GM19035 (cell line): Measurements from ENCODE around the gene DEXI.
"Not testable (repeated sequence)": the region's sequence is repeated elsewhere in the genome, so short reads cannot be mapped to it uniquely, and the experiment has no call there.

Source experiments
- ATAC-seq: cut with Tn5 transposase; IDR thresholded peaks from one replicate; pipeline ENCODE4 v1.9.1; 2021; ENCODE audit not compliant: unreplicated experiment

Gene DEXI

DNA sequence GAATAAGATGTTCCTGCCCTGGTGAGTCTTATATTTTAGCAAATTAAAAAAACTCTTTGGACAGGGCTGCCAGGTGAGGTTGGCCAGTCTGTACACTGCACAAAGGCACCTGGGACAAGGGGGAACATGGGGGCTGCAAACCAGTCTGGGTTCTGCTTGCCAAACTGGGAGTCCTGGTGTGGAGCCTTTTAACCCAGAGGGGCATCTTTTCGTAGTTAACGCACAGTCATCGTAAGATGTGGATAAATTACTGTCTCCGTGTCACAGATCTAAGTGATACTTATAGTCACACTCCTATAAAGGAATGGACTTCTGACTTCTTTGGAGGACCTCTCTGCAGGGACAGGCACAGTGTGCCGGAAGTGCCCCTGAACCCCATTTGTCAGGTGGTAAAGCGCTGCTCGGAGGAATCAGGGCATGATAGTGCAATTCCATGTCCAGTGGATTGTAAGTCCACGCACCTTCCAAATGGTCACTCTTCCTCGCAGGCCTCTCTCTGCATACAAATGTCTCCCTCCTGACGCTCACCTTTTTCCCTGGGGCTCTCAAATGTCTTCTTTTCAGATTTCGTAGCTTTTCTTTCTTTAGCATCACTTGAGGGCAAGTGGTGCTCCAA, 14.7 kb downstream of the DEXI start:
- no peak for ATAC-seq

DNA sequence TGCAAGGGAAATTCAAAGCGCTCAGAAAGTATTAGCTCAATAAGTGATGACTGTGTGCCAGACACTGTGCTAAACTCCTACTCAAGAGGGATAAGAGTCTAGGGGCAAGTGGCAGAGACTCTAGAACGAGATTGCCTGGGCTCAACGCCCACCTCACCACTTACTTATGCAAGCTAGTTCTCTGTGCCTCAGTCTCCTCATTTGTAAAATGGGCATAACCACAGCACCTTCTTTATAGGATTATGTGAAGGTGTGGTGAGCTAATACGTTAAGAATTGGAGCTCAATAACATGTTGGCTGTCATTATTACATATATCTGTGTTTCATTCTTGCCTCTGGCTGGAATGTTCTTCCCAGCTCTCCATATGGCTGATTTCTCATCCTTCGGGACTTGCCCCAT, 15.4 kb downstream of the DEXI start:
- no peak for ATAC-seq

DNA sequence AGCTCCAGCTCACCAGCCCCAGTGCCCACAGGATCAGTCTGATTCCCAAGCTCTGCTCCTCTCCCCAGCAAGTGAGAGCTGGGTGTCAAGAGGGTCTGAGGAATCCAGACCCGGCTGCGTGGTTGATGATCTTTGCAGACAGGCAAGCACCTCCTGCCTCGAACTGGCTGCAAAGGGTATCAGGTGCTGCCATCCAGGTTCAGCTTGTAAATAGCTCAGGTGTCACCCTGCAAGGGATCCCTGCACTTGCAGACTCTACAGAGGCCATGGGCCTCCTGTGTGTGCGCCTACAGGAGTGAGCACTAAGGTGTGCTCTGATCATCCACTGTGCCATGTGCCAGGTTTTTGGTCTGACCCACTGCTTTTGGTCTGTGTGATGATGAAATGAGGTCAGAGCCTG, 16.2 kb downstream of the DEXI start:
- no peak for ATAC-seq

DNA sequence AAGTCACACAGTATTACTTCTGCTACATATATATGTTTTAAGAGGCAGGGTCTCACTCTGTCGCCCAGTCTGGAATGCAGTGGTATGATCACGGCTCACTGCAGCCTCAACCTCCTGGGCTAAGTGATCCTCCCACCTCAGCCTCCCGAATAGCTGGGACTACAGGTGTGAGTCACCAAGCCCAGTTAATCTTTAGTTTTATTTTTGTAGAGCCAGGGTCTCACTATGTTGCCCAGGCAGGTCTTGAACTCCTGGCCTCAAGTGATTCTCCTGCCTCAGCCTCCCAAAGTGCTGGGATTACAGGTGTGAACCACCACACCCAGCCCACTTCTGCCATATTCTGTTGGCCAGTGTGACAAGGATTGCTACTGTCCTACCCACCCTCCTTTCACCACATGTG, 17.0 kb downstream of the DEXI start:
- ATAC-seq = not testable (repeated sequence)

DNA sequence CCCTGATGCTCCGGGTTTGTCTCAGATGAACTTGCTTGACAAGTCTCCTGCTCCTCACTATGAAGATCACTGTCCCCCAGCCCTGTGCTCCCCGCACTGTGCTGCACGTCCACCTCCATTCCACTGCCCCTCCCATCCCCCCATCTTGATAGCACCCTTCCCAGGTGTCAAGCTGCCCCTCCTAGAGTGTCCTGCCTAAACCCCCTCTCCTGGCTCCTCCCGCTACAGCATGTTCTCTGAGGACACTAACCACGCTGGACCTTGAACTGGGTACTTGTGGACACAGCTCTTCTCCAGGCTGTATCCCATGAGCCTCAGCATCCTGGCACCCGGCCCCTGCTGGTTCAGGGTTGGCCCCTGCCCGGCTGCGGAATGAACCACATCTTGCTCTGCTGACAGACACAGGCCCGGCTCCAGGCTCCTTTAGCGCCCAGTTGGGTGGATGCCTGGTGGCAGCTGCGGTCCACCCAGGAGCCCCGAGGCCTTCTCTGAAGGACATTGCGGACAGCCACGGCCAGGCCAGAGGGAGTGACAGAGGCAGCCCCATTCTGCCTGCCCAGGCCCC, 18.5 kb downstream of the DEXI start:
- no peak for ATAC-seq

DNA sequence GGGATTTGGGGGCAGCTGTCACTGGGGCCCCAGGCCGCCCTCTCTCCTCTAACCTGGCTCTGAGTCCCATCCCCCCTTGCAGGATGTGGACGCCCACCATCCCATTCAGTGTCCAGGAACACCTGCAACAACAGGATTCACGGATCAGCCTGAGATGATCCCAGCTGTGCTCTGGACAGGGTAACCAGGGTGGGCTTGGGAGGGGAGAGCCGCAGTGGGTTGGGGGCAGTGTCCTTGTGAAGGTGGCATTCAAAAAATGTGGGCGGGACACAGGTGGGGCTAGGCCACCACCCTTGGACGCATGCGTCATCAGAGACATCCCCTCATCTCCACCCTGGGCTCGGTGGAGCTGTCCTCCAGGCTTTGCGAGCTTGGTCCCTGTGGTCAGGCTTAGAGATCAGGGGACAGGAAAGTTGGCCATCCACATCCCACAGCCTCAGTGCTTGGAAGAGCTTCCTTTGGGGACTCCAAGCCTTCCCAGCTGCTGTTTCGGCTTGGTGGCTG, 19.1 kb downstream of the DEXI start:
- no peak for ATAC-seq

DNA sequence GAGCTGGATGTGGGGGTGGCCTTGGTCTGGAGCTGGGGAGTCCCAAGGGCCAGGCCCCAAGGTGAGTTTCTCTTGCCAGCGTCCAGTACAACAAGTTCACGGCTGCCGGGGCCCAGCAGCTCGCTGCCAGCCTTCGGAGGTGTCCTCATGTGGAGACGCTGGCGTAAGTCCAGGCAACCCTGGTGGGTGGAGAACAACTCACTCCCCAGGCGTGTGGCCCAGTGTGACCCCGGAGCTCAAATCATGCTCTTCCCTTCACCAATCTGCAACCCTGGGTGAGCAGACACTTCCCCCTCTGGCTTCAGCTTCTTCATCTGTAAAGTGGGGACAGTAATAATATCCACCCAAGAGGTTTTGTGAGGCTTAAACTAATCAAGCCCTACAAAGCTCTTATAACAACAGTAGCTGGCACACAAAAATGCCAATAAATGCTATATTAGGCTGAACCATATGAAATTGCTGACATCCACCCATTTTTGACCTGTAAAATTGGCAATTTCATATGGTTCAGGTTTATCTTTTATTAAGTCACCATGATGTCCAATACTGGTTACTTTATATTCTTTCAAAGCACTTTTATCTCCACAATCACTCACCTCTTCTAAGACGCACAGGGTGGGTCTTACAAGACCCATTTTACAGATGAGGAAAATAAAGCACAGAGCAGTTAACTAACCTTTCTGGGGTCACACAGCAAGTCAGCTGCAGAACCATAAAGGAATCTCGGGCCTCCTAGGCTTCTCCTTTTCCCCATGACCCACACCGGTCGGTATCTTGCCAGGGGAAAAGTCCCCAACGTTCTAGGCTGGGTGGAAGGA, 19.7 kb downstream of the DEXI start:
- no peak for ATAC-seq

DNA sequence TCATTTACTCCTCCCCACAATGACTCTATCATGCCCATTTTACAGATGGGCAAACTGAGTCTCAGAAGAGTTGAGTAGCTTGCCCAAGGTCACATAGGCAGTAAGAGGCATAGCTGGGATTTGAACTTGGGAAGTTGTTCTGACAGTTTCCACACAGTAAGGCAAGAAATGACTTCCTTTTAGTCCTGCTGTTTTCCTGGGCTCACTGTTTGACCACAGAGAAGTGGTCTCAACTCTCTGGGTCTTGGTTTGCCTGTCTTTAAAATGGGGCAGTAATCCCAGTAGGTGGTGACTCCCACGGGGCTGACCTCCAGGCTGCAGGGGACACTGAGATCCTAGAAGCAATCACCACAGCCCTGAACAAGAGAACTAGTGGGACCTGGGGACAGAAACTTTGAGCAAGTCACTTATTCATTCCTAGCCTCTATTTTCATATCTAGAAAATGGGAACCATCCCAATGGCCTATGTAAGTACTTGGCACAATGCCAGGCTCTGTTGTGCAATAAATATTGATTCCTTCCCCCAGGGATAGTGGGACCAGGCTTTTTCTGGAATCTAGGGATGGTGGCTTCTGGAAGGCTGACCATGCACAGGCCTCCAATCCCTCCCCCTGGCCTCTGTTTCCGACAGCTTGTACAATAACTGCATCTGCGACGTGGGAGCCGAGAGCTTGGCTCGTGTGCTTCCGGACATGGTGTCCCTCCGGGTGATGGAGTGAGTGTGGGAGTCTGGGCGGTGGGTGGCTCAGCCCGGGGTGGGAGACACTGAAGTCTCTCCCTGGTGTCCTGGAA, 20.5 kb downstream of the DEXI start:
- ATAC-seq = no peak

DNA sequence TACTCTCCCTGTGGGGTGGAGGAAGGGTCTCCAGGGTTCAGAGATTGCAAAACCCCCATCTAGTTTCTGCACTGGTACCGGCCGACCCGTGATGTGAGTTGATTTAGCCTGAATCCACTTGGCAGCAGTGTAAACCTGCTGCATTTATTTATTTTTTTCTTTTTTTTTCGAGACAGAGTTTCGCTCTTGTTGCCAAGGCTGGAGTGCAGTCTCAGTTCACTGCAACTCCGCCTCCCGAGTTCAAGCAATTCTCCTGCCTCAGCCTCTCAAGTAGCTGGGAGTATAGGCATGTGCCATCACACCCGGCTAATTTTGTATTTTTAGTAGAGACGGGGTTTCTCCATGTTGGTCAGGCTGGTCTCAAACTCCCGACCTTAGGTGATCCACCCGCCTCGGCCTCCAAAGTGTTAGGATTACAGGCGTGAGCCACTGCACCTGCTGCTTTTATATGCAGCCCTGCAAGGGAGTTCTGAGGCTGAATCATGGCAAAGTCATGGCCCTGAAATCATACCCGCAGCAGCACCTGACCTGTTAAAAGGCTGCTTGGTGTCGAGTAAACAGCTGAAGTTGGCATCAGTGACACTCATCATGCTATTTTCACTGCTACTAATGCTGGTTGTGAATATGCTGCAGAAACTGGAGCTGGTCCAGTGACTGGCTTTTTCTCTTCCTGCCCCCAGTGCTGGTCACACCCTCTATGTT, 21.4 kb downstream of the DEXI start:
- ATAC-seq = no peak

DNA sequence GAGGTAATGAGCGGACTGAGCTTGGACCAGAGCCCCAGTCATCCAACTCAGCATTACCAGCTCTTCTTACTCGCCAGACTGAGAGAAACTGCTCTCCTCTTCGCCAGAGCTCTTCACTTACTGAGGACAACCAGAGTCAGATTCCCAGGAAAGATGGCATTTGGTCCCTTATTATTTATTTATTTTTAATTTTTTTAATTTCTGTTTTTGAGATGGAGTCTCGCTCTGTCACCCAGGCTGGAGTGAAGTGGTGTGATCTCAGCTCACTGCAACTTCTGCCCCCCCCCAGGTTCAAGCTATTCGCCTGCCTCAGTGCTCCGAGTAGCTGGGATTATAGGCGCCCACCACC, 23.3 kb downstream of the DEXI start:
- ATAC-seq = no peak

DNA sequence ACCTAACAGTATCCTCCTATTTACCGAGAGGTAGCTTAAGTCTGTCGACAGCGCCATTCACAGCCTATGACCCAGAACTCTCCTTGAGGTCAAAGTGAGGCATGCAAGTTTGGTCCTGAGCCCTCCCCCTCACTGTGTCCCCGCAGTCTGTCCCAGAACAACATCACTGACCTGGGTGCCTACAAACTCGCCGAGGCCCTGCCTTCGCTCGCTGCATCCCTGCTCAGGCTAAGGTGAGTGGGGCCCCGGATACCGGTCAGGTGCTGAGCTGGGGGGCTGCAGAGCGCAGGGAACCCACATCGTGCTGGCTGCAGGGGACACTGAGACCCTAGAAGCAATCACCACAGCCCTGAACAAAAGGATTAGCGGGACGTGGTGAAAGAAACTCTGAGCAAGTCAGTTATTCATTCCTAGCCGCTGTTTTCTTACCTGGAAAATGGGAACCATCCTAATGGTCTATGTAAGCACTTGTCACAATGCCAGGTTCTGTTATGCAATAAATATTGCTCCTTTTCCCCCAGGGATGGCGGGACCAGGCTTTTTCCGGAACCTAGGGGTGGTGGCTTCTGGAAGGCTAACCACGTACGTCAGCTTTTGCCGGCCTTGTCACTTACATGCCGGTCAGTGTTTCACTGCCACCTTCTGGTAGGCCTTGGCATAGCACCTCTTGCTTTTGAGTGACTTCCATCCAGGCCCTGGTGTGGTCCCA, 23.8 kb downstream of the DEXI start:
- ATAC-seq = no peak

DNA sequence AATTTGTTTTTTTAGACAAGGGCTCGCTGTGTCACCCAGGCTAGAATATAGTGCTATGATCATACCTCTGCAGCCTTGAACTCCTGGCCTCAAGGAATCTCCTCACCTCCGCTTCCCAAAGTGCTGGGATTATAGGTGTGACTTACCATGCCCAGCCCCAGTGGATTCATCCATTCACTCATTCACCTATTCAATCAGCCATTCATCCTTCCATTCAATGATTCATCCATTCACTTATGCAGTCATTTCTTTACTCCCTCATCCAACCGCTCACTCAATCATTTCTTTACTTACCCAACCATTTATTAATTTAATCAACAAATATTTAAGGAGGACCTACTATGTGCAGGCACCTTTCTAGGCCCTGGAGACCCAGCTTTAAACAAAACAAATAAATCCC, 25.7 kb downstream of the DEXI start:
- no peak for ATAC-seq

DNA sequence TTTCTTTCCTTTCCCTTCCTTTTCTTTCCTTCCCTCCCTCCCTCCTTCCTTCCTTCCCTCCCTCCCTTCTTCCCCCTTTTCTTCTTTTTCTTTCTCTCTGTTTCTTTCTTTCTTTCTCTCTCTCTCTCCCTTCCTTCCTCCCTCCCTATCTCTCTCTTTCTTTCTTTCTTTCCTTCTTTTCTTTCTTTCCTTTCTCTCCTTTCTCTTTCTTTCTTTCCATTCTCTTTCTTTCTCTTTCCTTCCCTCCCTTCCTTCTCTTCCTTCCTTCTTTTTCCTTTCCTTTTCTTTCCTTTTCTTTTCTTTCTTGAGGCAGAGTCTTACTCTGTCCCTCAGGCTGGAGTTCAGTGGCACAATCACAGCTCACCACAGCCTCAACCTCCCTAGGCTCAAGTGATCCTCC, 31.0 kb downstream of the DEXI start:
- no peak for ATAC-seq

DNA sequence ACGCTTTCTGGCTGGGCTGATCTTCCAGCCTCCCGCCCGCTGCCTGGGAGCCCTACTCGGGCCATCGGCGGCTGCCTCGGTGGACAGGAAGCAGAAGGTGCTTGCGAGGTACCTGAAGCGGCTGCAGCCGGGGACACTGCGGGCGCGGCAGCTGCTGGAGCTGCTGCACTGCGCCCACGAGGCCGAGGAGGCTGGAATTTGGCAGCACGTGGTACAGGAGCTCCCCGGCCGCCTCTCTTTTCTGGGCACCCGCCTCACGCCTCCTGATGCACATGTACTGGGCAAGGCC, 34.6 kb downstream of the DEXI start:
- no peak for ATAC-seq

DNA sequence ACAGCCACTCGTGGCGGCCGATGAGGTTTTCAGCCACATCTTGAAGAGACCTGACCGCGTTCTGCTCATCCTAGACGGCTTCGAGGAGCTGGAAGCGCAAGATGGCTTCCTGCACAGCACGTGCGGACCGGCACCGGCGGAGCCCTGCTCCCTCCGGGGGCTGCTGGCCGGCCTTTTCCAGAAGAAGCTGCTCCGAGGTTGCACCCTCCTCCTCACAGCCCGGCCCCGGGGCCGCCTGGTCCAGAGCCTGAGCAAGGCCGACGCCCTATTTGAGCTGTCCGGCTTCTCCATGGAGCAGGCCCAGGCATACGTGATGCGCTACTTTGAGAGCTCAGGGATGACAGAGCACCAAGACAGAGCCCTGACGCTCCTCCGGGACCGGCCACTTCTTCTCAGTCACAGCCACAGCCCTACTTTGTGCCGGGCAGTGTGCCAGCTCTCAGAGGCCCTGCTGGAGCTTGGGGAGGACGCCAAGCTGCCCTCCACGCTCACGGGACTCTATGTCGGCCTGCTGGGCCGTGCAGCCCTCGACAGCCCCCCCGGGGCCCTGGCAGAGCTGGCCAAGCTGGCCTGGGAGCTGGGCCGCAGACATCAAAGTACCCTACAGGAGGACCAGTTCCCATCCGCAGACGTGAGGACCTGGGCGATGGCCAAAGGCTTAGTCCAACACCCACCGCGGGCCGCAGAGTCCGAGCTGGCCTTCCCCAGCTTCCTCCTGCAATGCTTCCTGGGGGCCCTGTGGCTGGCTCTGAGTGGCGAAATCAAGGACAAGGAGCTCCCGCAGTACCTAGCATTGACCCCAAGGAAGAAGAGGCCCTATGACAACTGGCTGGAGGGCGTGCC, 35.1 kb downstream of the DEXI start:
- no peak for ATAC-seq

DNA sequence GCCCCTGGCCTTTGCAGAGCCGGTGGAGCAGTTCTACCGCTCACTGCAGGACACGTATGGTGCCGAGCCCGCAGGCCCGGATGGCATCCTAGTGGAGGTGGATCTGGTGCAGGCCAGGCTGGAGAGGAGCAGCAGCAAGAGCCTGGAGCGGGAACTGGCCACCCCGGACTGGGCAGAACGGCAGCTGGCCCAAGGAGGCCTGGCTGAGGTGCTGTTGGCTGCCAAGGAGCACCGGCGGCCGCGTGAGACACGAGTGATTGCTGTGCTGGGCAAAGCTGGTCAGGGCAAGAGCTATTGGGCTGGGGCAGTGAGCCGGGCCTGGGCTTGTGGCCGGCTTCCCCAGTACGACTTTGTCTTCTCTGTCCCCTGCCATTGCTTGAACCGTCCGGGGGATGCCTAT, 35.8 kb downstream of the DEXI start:
- no peak for ATAC-seq

DNA sequence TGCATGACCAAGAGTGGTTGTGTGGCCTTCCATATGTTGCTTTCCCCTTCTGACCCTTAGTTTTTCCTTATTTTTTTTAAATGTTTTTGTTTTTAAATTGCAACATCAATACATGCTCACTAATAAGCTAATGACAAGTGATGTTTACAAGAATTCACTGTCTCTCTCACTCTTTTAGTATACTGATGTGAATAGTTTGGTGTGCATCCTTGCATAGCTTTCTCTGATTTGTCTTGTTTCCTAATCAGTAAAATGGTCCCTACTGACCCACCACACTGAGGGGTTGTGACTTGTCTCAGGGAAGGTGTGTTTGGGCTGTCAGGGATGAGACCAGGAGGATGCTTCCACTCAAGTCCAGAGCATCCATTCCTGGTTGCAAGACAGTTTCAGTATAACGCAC, 39.3 kb downstream of the DEXI start:
- ATAC-seq = no peak

DNA sequence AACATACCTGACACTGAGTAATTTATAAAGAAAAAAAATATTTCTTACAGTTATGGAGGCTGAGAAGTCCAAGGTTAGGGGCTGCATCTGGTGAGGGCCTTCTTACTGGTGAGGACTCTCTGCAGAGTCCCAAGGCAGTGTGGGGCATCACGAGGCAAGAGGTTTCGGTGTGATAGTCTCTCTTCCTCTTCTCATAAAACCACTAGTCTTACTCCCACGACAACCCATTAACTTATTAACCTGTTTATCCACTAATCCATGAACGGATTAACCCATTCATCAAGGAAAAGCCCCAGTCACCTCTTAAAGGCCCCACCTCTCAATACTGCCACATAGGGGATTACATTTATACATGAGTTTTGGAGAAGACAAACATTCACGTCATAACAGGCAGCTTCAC, 45.1 kb downstream of the DEXI start:
- peak; percentile 63 for ATAC-seq

DNA sequence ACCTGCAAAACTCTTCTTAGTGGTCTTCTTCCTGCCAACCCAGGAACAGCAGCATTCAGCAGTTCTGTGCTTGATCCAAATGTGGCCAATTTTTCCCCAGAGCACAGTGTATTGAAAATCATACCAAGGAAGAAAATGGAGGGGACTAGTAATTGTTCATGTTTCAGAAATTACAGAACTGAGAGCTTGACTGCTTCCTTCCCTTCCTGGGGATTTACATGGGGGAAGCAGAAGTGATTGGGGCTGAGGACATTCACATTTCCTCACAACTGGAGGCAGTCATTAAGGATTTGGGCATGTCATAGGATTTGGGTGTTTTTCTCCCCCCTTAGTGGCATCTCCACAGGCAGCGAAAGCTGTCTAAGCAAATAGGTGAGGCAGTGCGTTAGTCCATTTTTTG, 45.5 kb downstream of the DEXI start:
- ATAC-seq = no peak

DNA sequence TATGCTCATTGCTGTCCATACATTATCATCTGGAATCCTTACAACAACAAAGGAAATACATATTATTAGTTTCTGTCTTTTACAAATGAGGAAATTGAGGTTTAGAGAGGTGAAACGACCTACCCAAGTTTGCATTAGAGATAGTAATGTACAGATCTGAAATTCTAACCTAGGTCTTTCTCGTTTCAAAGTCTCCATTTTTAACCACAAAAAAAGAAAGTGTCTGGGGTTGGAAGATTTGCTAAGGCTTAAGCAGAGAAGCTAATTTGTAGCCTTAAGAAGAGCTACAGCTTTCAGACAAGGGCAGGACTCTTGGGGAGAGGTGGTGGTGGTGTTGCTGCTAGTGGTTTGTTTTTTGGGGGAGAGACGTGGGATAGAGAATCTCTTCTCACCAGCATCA, 46.1 kb downstream of the DEXI start:
- ATAC-seq = no peak
